Medulla oblongata (tissue), 1 donor: ENCODE data around the gene GRM2.
"Not testable (repeated sequence)": the region's sequence is repeated elsewhere in the genome, so short reads cannot be mapped to it uniquely, and the experiment has no call there.

Experiments used
- DNase-seq: peaks from one replicate; pipeline ENCODE4 v3.0.0-alpha.2; 2015; ENCODE audit errors: extremely low spot score

GRM2 gene

GRCh38 chr3:51722362-51722761 lies 15.5 kb downstream of the GRM2 start:
- DNase-seq, result no peak

DNA sequence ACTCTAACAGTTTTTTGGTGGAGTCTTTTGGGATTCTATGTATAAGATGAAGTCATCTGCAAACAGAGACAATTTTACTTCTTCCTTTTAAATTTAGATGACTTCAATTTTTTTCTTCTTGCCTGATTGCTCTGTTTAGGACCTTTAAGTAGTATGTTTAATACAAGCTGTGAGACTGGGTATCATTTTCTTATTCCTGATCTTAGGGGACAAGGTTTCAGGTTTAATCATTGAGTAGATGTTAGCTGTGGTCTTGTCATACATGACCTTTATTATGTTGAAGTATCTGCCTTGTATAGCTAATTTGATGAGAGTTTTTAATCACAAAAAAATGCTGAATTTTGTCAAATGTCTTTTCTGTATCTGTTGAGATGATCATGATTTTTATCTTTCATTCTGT lies 20.6 kb downstream of the GRM2 start:
- no peak for DNase-seq

GRCh38 chr3:51729042-51729633 lies 22.3 kb downstream of the GRM2 start:
- no peak for DNase-seq

GRCh38 chr3:51733859-51734571 lies 27.1 kb downstream of the GRM2 start:
- DNase-seq, result no peak

DNA sequence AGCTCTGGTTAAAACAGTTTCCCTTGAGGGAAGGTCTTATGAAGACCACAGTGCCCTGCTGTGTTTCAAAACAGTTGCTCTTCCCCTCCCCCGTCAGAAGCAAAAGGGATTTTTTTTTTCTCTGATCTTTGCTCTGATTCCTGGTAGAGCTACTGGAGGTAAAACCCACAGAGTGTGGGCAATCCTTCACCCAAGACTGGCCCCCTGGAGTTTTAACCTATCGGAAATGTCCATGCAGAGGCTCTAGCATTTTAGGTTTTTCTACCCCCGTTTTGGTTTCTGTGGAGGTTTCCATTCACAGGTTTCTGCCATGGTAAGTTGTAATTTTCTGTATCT lies 27.7 kb downstream of the GRM2 start:
- DNase-seq, result no peak

DNA sequence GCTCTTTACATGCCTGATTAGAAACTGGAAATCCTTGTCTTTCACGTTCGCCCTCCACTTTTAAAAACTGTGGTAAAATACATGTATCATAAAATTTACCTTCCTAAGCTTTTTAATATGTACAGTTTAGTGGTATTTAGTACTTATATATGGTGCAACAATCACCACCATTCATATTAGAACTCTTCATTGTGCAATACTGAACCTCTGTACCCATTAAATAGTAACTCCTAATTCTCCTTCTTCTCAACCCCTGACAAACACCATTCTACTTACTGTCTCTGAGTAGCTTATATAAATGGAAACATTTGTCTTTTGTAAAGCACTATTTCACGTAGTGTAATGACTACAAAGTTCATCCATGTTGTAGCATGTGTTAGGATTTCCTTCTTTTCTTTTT lies 28.2 kb downstream of the GRM2 start:
- no peak for DNase-seq

DNA sequence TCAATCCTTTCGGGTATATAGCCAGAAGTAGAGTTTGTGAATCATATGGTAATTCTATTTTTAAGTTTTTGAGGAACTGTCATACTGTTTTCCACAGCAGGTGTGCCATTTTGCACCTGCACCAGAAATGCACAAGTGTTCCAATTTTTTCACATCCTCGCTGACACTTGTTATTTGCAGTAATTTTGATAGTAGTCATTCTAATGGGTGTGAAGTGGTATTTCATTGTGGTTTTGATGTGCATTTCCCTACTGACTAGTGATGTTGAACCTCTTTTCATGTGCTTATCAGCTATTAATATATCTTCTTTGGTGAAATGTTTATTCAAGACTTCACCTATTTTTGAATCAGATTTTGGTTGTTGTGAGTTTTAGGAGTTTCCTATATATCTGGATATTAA lies 29.1 kb downstream of the GRM2 start:
- DNase-seq, result no peak

DNA sequence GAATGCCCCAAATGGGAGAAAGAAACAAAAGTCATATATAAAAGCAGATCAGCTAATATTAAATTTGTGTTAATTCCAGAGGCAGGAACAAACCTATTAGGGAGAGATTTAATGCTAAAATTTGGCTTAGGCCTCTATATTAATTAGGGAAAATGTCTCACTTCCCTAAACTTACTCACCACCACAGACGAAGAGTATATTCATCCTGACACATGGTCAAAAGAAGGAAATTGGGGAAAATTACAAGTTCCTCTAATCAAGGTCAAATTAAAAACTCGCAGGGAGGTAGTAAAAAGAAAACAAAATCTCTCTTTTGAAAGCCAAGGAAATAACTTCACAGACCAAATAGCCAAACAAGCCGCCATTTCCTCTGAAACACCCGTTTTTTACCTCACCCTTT lies 32.2 kb downstream of the GRM2 start:
- DNase-seq, result no peak

- DNase-seq, result not testable (repeated sequence)
Observed at GRCh38 chr3:51742320-51742719, 35.5 kb downstream of the GRM2 start.

- peak; percentile 23 for DNase-seq
Observed at GRCh38 chr3:51742978-51743377, 36.1 kb downstream of the GRM2 start.

DNA sequence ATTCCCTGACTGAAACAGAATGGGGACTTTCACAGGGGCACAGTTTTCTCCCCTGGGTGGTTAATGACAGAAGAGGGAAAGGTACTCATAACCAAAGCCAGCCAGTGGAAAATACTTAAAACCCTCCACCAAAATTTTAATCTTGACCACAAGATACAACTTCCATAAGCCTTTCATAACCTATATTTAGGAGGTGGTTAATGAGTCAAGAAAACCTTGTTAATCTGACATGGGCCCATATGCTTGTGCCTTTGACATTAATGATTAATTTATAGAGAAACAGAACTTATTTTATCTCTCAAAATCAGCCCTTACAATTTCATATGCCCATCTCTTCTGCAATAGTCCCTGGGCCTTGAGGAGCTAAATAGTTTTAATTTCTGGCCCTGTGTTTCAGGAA lies 41.0 kb downstream of the GRM2 start:
- DNase-seq, result no peak

DNA sequence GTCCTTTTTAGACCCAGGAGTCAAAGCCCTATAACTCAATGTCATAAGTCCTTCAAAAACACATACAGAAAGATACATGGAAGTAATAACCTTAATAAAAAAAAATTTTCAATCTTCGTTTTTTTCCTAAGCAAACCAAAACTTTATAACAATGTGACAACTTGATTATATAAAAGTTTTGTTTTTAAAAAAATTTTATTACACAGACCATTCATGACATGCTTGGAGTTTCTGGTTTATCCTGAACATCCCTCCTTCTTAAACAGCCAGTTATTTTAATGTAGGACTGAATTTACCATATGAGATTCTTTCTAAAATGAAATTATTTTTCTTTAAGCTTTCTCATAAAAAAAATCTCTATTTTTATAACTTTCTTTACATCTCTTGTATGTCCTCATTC lies 41.5 kb downstream of the GRM2 start:
- DNase-seq, result no peak

DNA sequence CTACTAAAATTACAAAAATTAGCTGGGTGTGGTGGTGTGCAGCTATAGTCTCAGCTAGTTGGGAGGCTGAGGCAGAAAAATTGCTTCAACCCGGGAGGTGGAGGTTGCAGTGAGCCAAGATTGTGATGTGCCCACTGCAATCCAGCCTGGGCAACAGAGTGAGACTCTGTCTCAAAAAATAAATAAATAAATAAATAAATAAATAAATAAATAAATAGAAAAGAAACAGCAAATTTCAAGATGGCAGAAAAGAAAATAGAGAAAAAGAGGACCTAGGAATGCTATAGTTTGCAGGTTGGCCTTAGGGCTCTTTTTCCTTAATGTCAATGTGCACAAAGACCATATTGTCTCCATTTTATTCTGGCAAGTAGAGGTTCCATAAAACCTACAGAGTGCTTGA lies 44.0 kb downstream of the GRM2 start:
- DNase-seq, result no peak

DNA sequence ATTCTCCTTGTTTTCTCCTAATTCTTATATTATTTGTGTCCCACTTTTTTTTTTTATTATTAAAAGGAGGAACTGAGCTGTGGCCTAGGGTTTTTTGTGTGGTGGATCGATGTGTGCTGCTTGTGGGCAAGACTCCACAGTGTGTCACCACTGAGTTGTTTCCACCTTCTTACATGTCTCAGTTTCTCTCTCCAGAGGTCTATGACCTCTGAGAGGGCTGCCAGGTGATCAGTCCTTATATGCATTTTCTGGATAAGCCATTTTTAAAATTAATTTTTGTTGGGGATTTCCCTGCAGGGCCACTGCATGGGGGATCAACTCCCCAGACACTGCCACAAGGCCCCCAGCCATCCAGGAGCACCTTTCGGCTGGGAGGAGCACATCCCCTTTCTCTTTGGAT lies 44.4 kb downstream of the GRM2 start:
- no peak for DNase-seq

- not testable (repeated sequence) for DNase-seq
Observed at GRCh38 chr3:51753763-51754750, 47.2 kb downstream of the GRM2 start.

GRCh38 chr3:51759203-51759602 lies 52.3 kb downstream of the GRM2 start:
- no peak for DNase-seq
